Transverse colon (tissue), 3 donors: ENCODE results near the gene EYA4.

Experiments used
- EP300 ChIP-seq: sonication (generic); formaldehyde crosslinking; IDR thresholded peaks from one replicate; pipeline ENCODE4 v1.6.1; 2017; ENCODE audit warnings: antibody characterized with exemption, low read depth
- POLR2A ChIP-seq: fragments of 450-650 bp; IDR thresholded peaks from one replicate; pipeline ENCODE4 v1.6.1; 2016; ENCODE audit warnings: antibody characterized with exemption, mild to moderate bottlenecking, moderate library complexity
- TF ChIP-seq, protein P1 (sequence below), 5 experiments: fragments of 200-600 bp in 3 of 5; fragments of 450-650 bp in 2 of 5; sonication (generic) in 3 of 5; IDR thresholded peaks; 1 replicate in 2 of 5; 2 replicates in 3 of 5; pipeline ENCODE4 v1.5.1; 2016 to 2017; ENCODE audit warnings: antibody characterized with exemption in 5 of 5, inconsistent platforms in 3 of 5, mild to moderate bottlenecking in 2 of 5, moderate library complexity in 1 of 5

GRCh38 chr6:133223452-133224029 lies 17.6 kb upstream of the EYA4 start:
- TF ChIP-seq POLR2A (no peak), EP300 (no peak)
- TF ChIP-seq, protein P1, sequence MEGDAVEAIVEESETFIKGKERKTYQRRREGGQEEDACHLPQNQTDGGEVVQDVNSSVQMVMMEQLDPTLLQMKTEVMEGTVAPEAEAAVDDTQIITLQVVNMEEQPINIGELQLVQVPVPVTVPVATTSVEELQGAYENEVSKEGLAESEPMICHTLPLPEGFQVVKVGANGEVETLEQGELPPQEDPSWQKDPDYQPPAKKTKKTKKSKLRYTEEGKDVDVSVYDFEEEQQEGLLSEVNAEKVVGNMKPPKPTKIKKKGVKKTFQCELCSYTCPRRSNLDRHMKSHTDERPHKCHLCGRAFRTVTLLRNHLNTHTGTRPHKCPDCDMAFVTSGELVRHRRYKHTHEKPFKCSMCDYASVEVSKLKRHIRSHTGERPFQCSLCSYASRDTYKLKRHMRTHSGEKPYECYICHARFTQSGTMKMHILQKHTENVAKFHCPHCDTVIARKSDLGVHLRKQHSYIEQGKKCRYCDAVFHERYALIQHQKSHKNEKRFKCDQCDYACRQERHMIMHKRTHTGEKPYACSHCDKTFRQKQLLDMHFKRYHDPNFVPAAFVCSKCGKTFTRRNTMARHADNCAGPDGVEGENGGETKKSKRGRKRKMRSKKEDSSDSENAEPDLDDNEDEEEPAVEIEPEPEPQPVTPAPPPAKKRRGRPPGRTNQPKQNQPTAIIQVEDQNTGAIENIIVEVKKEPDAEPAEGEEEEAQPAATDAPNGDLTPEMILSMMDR (IDR thresholded peaks at IDR 0.05): no peak
